OCI-LY3 (cell line): ENCODE data around the gene INS.

Experiments
- EZH2phosphoT487 ChIP-seq: fragments of 200-600 bp; shearing (Covaris generic); IDR thresholded peaks from 2 replicates; pipeline ENCODE4 v1.6.1; 2018; ENCODE audit warnings: antibody characterized with exemption, mixed run types, low read depth
- TF ChIP-seq, protein P1 (sequence below): fragments of 200-600, 300-600 bp; sonication (generic); IDR thresholded peaks from 2 replicates; pipeline ENCODE4 v1.5.1; 2014; ENCODE audit warnings: antibody characterized with exemption, low read length, low read depth

DNA sequence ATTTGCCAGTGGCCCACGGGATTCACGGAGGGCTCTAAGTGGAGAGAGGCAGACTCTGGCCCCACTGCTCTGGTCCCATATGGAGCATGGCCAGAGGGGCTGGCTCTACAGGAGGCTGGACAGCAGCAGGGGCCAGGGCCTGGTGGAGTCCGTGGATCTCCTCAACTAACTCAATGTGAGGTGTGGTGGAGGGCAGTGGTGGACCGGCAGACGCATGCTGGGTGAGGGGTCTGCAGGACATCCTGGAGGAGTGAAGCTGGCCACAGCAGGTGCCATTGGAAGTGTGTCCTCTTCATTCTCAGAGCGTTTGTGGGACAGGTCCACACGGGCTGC is 37.4 kb downstream of the INS start:
- TF ChIP-seq, protein P1, sequence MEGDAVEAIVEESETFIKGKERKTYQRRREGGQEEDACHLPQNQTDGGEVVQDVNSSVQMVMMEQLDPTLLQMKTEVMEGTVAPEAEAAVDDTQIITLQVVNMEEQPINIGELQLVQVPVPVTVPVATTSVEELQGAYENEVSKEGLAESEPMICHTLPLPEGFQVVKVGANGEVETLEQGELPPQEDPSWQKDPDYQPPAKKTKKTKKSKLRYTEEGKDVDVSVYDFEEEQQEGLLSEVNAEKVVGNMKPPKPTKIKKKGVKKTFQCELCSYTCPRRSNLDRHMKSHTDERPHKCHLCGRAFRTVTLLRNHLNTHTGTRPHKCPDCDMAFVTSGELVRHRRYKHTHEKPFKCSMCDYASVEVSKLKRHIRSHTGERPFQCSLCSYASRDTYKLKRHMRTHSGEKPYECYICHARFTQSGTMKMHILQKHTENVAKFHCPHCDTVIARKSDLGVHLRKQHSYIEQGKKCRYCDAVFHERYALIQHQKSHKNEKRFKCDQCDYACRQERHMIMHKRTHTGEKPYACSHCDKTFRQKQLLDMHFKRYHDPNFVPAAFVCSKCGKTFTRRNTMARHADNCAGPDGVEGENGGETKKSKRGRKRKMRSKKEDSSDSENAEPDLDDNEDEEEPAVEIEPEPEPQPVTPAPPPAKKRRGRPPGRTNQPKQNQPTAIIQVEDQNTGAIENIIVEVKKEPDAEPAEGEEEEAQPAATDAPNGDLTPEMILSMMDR: no peak; the same call in 1 of the 2 replicates
- TF ChIP-seq EZH2phosphoT487: no peak
